ENCODE results near the gene AGBL4. TPM values are rescaled to one million over a fixed set of nuclear protein-coding genes. Genes with fewer than 3 reads are reported as not detected.

The AGBL4 gene
- total RNA-seq, 1 donor from 2014 or later, result not detected

DNA sequence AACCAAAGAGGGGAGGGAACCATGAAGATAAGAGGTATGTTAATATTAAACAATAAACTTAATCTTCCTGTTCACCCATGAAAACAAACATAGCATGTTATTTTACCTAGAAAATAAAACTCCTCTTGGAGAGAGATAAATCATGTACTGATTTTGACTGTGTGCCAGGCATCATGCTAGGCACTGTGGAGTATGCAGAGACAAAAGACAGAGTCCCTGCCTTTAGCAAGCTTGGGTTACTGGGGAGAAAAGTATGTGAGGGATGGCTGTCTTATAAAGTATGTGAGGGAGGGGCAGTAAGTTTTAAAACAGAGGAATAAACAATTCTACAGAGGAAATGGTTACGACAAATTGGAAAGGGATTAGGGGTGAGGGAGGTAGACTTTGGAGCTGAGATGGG lies 1117.6 kb downstream of the AGBL4 start:
- DNase-seq (ENCODE audit: low read depth in 2 of 2), result no peak

DNA sequence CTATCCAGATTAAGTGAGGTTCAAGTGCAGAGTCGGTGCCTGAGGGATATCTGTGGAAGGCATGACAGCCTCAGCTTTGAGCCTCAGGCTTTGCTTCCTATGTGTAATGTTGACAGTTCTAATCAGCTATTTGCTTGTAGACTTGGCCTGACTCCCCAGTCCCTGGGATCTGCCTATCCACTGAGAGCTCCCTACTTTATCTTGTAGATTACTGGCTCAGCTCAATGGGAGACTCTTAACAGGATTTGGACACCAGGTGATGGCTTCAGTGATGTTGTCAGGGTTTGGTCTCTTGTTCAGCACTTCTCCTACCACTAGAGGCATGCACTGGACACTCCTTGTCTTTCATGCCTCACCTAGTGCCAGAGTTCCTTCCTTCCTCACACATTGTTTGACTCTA lies 1120.5 kb downstream of the AGBL4 start:
- DNase-seq (ENCODE audit: low read depth in 2 of 2), result no peak

DNA sequence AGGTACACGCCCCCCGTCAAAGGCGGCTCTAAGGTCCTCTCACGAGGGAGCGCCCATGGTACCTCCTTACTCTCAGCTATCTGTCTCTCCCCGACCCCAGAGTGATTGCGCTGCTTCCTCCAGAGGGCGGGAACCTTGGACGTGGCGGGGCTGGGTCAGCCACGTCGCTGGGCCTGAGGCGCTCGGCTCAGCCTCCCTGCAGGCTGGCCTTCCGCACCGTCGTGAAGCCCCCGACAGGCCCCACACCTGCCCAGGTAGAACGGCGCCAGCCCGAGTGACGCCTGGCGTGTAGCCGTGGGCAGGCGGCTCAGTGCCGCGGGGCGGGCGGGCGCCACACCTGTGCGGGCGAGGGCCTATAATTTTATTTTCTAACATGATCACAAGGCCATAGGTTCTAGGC lies 1124.9 kb downstream of the AGBL4 start:
- no peak for DNase-seq (ENCODE audit: low read depth in 2 of 2)

DNA sequence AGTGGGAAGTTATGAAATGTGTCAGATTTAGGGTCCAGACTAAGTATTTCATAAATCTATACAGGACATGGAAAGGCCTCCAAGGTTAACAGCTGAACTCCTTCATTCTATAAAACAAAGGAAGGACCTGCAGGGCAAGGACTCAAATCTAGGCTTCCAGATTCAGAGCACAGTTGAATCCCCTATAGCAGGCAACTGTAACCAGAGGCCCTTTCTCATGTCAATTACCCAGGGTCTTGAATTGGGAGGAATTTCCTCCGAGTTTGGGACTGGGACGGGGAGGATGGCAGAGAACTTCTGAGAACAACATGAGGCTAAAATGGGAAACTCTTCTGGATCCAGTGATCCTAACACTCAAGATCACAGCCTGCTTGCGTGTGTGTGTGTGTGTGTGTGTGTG lies 1134.1 kb downstream of the AGBL4 start:
- DNase-seq (ENCODE audit: low read depth in 2 of 2), result no peak

DNA sequence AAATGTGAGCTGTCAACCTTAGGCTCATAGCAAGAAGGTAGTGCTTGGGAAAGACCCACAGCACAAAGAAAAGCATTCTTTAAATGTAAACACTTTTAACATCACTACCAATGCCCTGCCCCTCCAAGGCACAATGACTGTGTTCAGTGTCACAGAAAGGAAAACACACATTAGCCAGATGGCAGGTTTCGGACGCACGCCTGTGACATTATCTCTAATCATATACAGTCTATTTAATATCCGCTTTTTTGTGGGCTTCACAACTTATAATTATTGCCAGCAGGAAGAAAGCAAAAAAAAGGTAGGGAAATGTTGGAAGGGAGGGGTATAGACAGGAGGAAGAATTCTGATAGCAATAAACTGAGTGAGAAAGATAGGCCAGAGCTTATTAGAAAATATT lies 1134.7 kb downstream of the AGBL4 start:
- no peak for DNase-seq (ENCODE audit: low read depth in 2 of 2)

DNA sequence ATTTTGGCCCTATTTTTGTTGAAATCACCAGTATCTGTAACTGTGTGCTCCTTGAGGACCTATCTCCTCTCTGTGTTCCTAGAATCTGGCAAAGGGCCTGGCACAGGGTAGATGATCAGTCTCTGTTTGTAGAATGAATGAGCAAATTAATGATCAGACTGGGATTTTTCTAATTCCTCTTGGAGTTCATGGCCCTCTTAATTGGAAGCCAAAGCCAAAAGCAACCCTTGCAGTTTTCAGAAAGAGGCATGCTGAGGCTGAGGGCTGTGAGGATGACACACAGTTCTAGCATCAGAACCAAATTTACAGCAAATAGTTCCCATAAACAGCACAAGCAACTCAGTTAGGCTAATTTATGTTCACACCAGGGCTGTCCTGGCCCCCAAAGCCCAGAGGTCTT lies 1136.0 kb downstream of the AGBL4 start:
- DNase-seq (ENCODE audit: low read depth in 2 of 2), result no peak

DNA sequence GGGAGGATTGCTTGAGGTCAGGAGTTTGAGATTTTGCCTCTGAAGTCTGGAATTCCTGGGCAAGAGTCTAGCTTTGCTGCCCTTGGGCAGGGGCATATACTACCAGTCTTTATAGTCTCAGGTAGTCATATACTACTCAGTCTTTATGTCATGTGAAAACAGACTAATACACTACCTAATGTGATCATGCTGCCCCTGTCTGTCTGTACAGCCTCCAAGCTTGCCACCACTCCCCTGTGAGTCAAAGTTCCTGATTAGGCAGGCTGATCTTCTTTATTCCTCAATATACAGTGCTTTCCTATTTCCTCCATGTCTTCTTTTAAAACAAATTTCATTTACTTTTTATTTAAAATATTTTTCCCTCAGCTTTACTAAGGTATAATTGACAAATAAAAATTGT lies 1141.7 kb downstream of the AGBL4 start:
- DNase-seq (ENCODE audit: low read depth in 2 of 2), result no peak

DNA sequence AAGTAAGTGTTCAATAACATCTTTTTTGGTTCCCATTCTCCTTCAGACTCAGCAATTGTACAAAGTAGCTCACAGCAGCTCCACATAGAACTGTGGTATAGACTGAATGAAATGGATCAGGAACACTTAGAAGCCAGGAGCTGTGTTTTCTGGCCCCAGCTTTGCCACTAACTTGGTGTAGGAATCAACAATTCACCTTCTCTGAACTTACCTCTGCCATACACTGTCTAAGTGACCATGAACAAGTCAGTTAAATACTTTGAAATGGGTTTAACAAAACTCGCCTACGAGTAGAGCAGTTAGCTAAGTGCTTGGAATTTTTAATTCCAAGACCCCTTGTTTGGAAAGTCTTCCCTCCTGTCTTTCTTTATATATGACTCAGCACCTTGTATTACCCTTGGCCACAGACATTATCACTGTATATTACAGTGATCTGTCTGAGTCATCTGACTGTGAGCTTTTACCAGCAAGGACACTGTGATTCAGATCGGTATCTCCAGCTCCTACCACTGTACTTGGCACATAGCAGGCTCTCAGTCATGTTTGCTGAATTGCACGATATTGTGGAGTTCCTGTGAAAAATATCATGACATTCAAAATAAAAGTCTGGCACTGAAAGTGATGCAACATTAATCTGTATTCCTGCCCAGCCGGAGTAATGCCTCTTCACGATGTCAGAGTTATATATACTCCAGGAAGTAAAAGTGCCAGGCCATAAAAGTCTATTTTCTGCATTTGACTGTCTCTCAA lies 1145.4 kb downstream of the AGBL4 start:
- peak in 1 of 2 donors; percentile 56 for DNase-seq (ENCODE audit: low read depth in 2 of 2)

DNA sequence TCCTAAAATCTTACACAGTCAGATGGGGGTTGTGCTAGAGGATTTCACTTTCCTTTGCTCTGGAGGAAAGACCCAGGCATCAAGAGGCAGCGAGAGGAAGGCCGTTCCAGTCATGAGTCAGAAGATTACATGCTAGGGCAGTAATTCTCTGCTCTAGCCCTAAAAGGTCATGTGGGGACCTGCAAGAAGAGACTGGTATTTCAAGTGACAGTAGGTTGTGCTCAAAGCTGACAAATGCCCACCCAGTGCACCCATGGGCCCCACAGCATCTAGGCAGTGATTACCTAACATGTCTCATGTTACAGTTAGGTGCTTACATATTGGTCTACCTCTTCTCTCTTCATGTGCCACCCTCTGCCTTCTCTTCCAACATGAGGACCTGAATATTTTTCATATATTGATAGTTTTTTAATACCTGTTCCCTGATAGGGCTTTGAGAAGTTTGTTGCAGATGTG lies 1147.4 kb downstream of the AGBL4 start:
- no peak for DNase-seq (ENCODE audit: low read depth in 2 of 2)

DNA sequence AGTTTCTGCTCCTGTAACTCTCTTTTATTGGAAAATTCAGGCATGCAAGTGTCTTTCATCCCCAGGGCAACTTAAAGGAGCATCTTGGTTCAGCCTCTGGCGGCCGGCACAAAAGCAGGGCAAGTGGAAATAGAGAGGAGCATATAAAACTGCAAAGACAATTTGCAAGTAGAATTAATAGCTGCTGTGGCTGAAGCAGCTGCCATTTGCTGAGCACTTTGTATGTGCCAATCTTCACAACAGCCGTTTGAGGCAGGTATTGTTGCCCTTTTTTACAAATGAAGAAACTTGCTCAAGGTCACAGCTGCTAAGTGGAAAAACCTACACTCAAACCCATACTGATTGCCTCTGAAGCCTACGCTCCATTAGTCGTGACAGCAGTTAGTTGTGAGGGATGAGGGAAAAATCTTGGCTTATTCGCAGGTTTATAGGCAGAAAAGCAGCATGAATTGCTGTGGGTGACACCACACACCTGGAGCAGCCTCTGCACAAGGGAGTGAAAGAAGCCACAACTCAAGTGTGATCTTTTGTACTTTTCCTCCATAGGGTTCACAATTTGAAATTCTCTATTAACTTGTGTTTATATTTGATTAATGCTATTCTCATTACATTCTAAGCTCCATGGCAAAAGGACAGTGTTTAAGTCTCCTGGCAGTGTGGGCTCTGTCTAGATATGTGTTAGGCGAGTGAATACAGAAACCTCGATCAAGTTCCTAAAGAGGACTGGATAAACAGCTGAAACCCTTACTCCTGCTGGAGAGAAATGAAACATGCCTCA lies 1148.0 kb downstream of the AGBL4 start:
- DNase-seq (ENCODE audit: low read depth in 2 of 2), result no peak

DNA sequence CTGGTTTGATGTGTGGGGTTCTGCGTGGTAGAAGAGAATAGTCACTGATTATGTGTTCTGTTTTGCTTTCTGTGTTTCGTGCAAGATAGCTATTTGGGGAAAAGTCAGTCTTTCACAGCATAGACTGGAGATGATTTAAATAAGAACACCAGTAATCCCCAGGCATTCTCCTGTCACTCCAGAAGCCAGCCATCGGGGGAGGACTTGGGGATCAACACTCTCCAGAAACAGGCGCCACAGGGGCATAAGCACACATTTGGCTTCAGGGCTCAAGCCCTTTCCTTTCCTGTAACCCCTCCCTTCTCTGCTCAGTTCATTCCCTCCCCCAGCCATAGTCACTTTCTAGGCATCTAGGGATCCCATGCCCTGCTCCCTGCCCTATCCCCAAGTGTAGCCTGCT lies 1149.8 kb downstream of the AGBL4 start:
- DNase-seq (ENCODE audit: low read depth in 2 of 2), result no peak

DNA sequence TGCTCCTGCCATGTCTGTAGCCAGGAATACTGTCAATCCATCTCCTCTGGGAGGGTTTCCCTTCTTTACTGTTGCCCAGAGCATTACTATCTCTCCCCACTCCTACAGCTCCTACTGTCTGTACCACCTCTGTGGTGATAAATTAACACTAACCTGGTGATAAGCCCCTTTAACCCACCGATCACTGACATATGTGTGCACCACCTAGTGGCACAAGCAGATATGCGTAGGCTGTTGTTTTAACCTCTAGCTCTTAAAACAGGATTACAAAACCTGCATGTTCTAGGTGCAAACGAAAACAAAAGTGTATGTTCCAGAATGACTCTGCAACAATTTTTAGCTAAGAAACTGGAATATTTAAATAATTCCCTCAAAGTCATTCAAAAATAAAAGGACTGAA lies 1153.2 kb downstream of the AGBL4 start:
- peak in 1 of 2 donors; percentile 14 for DNase-seq (ENCODE audit: low read depth in 2 of 2)

DNA sequence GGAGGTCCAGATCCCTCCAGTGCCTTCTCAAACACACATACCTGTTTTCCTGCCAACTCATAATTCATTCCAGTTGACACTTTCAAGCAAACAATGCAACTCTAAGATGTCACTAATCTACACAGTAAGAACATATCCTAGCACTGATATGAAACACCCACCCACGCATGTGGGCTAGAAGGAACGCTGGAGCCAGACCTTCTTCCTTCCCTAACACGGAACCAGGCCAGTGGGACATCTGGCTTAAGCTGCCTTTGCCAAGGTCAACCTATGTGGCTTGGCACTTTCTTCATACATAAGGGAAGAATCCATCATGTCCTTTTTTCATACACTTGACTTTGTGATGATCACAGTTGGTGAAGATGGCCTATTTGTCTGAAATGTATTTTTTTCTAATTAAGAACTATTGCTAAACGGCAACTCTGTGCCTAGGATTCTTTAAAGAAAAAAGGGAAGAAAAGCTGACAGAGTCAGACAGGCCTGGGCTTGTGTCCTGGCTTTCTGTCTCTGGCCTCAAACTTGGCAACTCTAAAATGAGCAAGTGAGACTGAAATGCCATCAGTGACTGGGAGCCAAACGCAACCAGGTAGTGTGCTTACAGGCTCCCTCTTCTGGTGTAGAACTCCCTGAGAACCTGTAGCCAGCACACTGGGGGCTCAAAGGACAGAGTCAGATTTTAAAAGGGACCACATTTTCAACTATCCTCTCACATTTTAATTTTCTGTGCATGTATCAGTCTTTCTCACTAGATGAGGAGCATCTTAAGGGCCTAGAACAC lies 1154.4 kb downstream of the AGBL4 start:
- DNase-seq (ENCODE audit: low read depth in 2 of 2), result no peak

DNA sequence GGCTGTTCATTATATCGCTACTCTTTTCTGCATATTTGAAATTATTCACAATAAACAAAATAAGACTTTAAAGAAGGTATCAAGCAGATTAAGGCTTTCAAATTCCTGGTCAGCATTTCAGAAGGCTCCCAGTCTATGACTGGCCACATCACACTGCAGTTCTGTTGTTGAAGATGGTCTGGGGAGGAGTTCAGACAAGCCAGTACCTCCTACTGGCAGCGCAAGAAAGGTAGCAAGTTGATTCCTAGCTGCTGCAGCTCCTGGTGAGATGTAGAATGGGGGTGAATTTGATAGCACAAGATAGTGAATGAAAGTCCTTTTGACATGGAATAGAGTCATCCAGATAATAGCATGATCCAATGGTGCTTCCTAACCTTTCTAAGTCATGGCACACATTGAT lies 1158.8 kb downstream of the AGBL4 start:
- no peak for DNase-seq (ENCODE audit: low read depth in 2 of 2)

DNA sequence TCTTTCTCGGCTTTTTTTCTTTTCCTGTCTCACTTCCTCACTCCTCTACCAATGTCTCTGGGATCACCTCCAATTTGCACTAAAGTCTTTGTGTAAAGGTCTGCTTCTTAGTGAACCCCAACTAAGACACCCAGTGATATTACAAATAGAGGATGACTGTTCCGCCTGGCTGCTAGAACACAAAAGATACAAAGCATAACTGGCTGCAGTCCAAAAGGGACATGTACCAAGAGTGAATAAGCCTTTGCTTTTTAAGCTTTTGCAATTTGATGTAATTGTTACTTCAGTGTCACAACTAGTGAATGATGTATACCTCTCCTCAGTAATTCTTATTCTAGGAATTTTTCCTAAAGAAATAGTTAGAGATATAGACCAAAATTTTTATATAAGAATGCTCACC lies 1164.3 kb downstream of the AGBL4 start:
- no peak for DNase-seq (ENCODE audit: low read depth in 2 of 2)

DNA sequence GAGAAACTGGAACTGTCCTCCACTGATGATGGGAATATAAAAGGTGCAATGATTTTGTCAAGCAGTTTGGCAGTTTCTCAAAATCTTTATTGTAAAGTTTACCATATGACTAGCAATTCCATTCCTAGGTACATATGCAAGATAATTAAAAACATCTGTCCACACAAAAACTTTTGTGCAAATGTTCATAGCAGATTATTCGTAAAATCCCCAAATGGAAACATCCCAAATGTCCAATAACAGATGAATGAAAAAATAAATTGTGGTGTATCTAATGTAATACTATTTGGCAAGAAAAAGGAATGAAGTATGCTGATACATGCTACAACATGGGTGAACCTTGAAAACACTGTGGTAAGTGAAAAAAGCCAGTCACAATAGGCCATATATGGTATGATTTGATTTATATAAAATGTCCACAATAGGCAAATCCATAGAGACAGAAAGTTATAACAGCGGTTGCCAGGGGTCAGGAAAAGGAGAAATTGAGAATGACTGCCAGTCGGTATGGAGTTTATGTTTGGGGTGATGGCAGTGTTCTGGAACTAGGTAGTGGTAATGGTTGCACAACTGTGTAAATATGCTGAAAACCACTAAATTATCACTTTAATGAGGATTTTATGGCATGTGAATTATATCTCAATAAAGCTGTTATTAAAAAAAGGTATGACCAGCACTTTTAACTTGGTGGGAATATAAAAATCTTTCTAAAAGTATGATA lies 1165.4 kb downstream of the AGBL4 start:
- DNase-seq (ENCODE audit: low read depth in 2 of 2), result no peak

DNA sequence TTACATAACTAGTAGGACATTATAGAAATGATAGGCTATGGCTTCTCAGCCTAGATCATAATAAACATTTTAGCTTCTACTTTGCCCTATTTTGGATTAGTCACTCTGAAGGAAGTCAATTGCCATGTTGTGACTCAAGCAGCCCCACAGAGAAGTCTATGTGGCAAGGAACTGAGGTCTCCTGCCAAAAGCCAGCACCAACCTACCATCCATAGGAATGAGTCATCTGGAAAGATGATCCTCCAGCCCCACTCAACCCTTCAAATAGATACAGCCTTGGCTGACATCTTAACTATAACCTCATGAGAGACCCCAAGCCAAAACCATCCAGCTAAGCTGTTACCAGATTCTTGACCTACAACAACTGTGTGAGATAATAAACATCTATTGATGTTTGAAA lies 1170.7 kb downstream of the AGBL4 start:
- no peak for DNase-seq (ENCODE audit: low read depth in 2 of 2)

DNA sequence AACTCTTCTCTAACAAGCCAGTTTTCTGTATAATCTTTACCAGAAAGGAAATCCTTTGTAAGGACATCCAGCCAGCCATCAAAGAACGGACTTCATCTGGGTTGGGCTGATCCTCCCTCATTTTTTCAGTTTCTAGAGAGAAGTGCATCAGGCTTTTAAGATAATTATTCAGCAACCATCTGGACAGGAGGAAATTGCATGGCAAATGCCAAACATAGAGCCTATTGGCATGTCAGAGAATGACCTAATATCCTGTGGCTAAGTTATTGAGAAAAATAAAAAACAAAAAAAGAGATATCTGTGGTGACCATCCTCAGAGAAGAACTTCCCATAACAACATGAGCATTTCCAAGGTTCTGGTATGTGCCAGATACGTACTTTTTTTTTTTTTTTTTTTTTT lies 1172.1 kb downstream of the AGBL4 start:
- no peak for DNase-seq (ENCODE audit: low read depth in 2 of 2)

DNA sequence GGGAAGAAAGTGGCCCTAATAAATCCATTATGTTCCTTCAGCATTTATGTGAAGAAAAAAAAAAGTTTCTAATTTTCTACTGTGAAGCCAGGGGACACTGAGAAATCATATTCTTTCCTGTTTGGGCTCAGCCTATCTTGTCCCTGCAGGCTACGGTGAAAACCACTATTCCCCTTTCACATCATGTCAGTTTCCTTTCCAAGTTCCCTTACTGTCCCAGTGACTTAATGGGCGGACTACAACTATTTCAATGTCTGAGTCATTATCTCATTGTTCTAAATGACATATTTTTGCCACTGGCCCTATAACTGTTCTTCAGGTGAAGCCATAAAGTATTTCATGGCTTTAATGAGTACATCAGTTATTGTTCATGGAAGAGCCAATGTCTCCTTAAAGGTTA lies 1175.7 kb downstream of the AGBL4 start:
- DNase-seq (ENCODE audit: low read depth in 2 of 2), result peak in 1 of 2 donors; percentile 33

DNA sequence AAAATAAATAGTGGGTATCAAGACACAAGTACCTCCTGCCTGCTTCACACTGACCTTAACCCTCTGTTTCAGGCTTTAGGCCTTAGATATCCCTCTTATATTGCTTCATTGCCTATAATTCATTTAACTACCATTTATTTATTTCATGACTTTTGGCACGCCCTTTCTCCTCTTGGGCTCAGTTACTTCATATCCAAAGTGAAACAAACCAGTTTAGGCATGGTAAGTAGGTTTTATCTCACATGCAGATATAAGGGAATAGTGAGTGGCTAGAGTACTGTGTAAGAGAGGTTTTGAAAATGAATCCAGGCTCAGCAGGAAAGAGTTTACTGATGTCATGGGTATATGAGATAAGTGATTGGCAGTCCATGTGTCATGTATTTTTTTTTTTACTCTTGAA lies 1177.3 kb downstream of the AGBL4 start:
- DNase-seq (ENCODE audit: low read depth in 2 of 2), result no peak

DNA sequence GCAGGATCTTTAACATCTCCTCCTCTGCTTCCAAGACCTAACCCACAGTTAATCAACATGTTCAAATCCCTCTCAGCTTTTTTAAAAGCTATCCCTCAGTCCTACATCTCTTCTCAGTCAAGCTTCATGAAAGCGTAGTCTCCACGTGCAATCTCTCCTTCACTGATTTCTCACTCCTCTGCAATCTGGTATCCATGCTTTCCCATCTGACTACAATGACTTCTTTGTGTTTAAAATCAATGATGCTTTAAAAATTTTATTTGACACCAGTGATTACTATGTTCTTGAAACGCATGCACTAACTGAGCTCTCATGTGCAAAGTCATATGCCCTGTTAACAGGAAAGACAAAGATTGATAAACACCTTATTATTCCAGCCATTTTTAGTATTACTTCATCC lies 1179.6 kb downstream of the AGBL4 start:
- no peak for DNase-seq (ENCODE audit: low read depth in 2 of 2)

DNA sequence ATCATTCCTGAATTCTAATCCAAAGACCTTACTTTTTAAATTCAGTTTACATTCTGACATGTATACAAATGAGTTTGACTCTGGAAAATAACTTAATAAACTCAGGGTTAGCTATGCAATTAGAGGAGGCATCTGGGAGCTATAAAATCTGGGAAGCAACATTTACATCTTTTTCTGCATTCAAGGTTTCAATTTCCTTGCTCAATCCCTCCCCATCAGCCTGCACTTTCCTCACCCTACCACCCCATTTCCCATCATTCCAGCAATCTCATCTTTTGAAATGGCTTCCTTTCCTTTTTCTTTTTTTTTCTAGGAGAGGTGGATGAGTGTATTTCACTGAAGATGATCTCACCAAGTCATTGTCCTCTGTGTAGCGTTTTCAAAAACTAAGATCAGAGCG lies 1181.8 kb downstream of the AGBL4 start:
- DNase-seq (ENCODE audit: low read depth in 2 of 2), result no peak

Data from dermis microvascular lymphatic vessel endothelial cell (primary cell).